WTC11 (cell line): ENCODE data around the gene TTL. TPM values are rescaled to one million over a fixed set of nuclear protein-coding genes. Genes with fewer than 3 reads are reported as not detected.

Source experiments
- ATAC-seq: fragments of 200-7000 bp; cut with Tn5 transposase; 2 replicates; pipeline ENCODE4 v1.10.0; 2021; ENCODE audit warnings: mild to moderate bottlenecking, moderate library complexity
- CTCF ChIA-PET: fragments of 300-600 bp; sonication (Branson Sonifier 250); formaldehyde crosslinking; loops from one replicate; lab custom pipeline; 2021; ENCODE audit warnings: antibody characterized with exemption; lab: Charles Lee
- POLR2A ChIA-PET: fragments of 350-600 bp; sonication (Branson Sonifier 250); formaldehyde crosslinking; loops from one replicate; lab custom pipeline; 2021; ENCODE audit warnings: antibody characterized with exemption; lab: Charles Lee
- DNase-seq: peaks from one replicate; pipeline ENCODE4 v3.0.0; 2021; ENCODE audit warnings: low spot score
- H3K27ac Mint-ChIP-seq: 2 replicates; pipeline ENCODE4 v1.8.0; 2021; ENCODE audit warnings: mixed read lengths
- H3K27me3 Mint-ChIP-seq: 2 replicates; pipeline ENCODE4 v1.8.0; 2021; ENCODE audit warnings: low read depth, mild to moderate bottlenecking, moderate library complexity, mixed read lengths
- H3K36me3 Mint-ChIP-seq: 2 replicates; pipeline ENCODE4 v1.8.0; 2021; ENCODE audit warnings: mixed read lengths
- H3K4me1 Mint-ChIP-seq: 2 replicates; pipeline ENCODE4 v1.8.0; 2022; ENCODE audit warnings: mixed read lengths
- H3K4me3 Mint-ChIP-seq: 2 replicates; pipeline ENCODE4 v1.8.0; 2021; ENCODE audit warnings: mild to moderate bottlenecking, moderate library complexity, mixed read lengths
- H3K9me3 Mint-ChIP-seq: 2 replicates; pipeline ENCODE4 v1.8.0; 2021; ENCODE audit warnings: mixed read lengths
- CREB1 ChIP-seq: sonication (generic); formaldehyde crosslinking; IDR thresholded peaks from 2 replicates; pipeline ENCODE4 v1.8.0; 2023; ENCODE audit warnings: mild to moderate bottlenecking, missing genetic modification reagents
- EMX1 ChIP-seq: fragments of 250-450 bp; sonication (Bioruptor Pico); IDR thresholded peaks from 2 replicates; pipeline ENCODE4 v1.8.0; 2021; ENCODE audit warnings: mild to moderate bottlenecking
- FOXP1 ChIP-seq: sonication (generic); formaldehyde crosslinking; IDR thresholded peaks from 2 replicates; pipeline ENCODE4 v1.8.0; 2022; ENCODE audit warnings: missing genetic modification reagents, mild to moderate bottlenecking, moderate library complexity, borderline replicate concordance
- GABPB1 ChIP-seq: sonication (generic); formaldehyde crosslinking; IDR thresholded peaks from 2 replicates; pipeline ENCODE4 v1.8.1; 2023; ENCODE audit warnings: mild to moderate bottlenecking, missing genetic modification reagents
- GTF2I ChIP-seq: fragments of 250-450 bp; sonication (Bioruptor Pico); conservative IDR thresholded peaks from 2 replicates; pipeline ENCODE4 v1.4.0; 2021; ENCODE audit warnings: mild to moderate bottlenecking
- IRF2 ChIP-seq: sonication (generic); formaldehyde crosslinking; IDR thresholded peaks from 2 replicates; pipeline ENCODE4 v1.8.0; 2022; ENCODE audit warnings: low read depth, missing genetic modification reagents, borderline replicate concordance
- KAT7 ChIP-seq: sonication (generic); formaldehyde crosslinking; IDR thresholded peaks from 2 replicates; pipeline ENCODE4 v1.8.1; 2023; ENCODE audit warnings: missing genetic modification reagents, mild to moderate bottlenecking, borderline replicate concordance
- MXD4 ChIP-seq: fragments of 250-450 bp; sonication (Bioruptor Pico); IDR thresholded peaks from 2 replicates; pipeline ENCODE4 v1.8.0; 2021; ENCODE audit warnings: mild to moderate bottlenecking, moderate library complexity, borderline replicate concordance
- MYBL2 ChIP-seq: sonication (generic); formaldehyde crosslinking; IDR thresholded peaks from 2 replicates; pipeline ENCODE4 v1.8.1; 2023; ENCODE audit warnings: mild to moderate bottlenecking, moderate library complexity, missing genetic modification reagents
- NFE2L1 ChIP-seq: sonication (generic); formaldehyde crosslinking; IDR thresholded peaks from 2 replicates; pipeline ENCODE4 v1.8.1; 2023; ENCODE audit warnings: missing genetic modification reagents
- NFYB ChIP-seq: sonication (generic); formaldehyde crosslinking; conservative IDR thresholded peaks from 2 replicates; pipeline ENCODE4 v1.8.0; 2022; ENCODE audit warnings: low read depth, missing genetic modification reagents
- OVOL2 ChIP-seq: fragments of 250-450 bp; sonication (Bioruptor Pico); IDR thresholded peaks from 2 replicates; pipeline ENCODE4 v1.9.0; 2021; ENCODE audit warnings: mild to moderate bottlenecking, borderline replicate concordance
- PRRX2 ChIP-seq: fragments of 250-450 bp; sonication (Bioruptor Pico); IDR thresholded peaks from 2 replicates; pipeline ENCODE4 v1.8.0; 2021; ENCODE audit warnings: mild to moderate bottlenecking
- SP1 ChIP-seq: sonication (generic); formaldehyde crosslinking; conservative IDR thresholded peaks from 2 replicates; pipeline ENCODE4 v1.8.1; 2022; ENCODE audit warnings: missing genetic modification reagents
- TCF7 ChIP-seq: sonication (generic); formaldehyde crosslinking; IDR thresholded peaks from 2 replicates; pipeline ENCODE4 v1.8.0; 2022; ENCODE audit warnings: mild to moderate bottlenecking, low read depth, missing genetic modification reagents, moderate library complexity
- TEAD1 ChIP-seq: sonication (generic); formaldehyde crosslinking; IDR thresholded peaks from 2 replicates; pipeline ENCODE4 v1.8.0; 2022; ENCODE audit warnings: mild to moderate bottlenecking, missing genetic modification reagents
- TEAD4 ChIP-seq: sonication (generic); formaldehyde crosslinking; IDR thresholded peaks from 2 replicates; pipeline ENCODE4 v1.8.0; 2022; ENCODE audit warnings: mild to moderate bottlenecking, missing genetic modification reagents
- TP53 ChIP-seq: sonication (generic); formaldehyde crosslinking; IDR thresholded peaks from 2 replicates; pipeline ENCODE4 v1.8.1; 2023; ENCODE audit warnings: mild to moderate bottlenecking, missing genetic modification reagents
- ZNF121 ChIP-seq: sonication (generic); formaldehyde crosslinking; IDR thresholded peaks from 2 replicates; pipeline ENCODE4 v1.8.0; 2023; ENCODE audit warnings: missing genetic modification reagents
- ZNF219 ChIP-seq: sonication (generic); formaldehyde crosslinking; IDR thresholded peaks from 2 replicates; pipeline ENCODE4 v1.8.0; 2023; ENCODE audit warnings: missing genetic modification reagents, mild to moderate bottlenecking, borderline replicate concordance
- ZNF416 ChIP-seq: fragments of 250-450 bp; sonication (Bioruptor Pico); IDR thresholded peaks from 2 replicates; pipeline ENCODE4 v1.9.0; 2021; ENCODE audit warnings: mild to moderate bottlenecking, inconsistent platforms
- total RNA-seq: library from RNA; stranded (reverse); gene quantifications from 3 replicates; pipeline ENCODE4 v1.2.3, GENCODE V29; 2021
- TF ChIP-seq, protein P1 (sequence below): fragments of 250-450 bp; sonication (Bioruptor Pico); IDR thresholded peaks from 2 replicates; pipeline ENCODE4 v1.9.0; 2021; ENCODE audit warnings: mild to moderate bottlenecking
- TF ChIP-seq, protein P2 (sequence below): sonication (generic); formaldehyde crosslinking; IDR thresholded peaks from 2 replicates; pipeline ENCODE4 v1.8.0; 2022; ENCODE audit warnings: mild to moderate bottlenecking, missing genetic modification reagents
- TF ChIP-seq, protein P3 (sequence below): sonication (generic); formaldehyde crosslinking; IDR thresholded peaks from 2 replicates; pipeline ENCODE4 v1.8.1; 2023; ENCODE audit warnings: mild to moderate bottlenecking, moderate library complexity, missing genetic modification reagents
- TF ChIP-seq, protein P4 (sequence below): sonication (generic); formaldehyde crosslinking; IDR thresholded peaks from 2 replicates; pipeline ENCODE4 v1.8.0; 2023; ENCODE audit warnings: mild to moderate bottlenecking, missing genetic modification reagents
- TF ChIP-seq, protein P5 (sequence below): sonication (generic); formaldehyde crosslinking; IDR thresholded peaks from 2 replicates; pipeline ENCODE4 v1.8.1; 2023; ENCODE audit warnings: mild to moderate bottlenecking, missing genetic modification reagents
- TF ChIP-seq, protein P6 (sequence below): fragments of 250-450 bp; sonication (Bioruptor Pico); conservative IDR thresholded peaks from 2 replicates; pipeline ENCODE4 v1.9.0; 2021; ENCODE audit warnings: mild to moderate bottlenecking

The TTL gene
- total RNA-seq, 1 experiment from 2014 or later = 44.2 TPM

DNA sequence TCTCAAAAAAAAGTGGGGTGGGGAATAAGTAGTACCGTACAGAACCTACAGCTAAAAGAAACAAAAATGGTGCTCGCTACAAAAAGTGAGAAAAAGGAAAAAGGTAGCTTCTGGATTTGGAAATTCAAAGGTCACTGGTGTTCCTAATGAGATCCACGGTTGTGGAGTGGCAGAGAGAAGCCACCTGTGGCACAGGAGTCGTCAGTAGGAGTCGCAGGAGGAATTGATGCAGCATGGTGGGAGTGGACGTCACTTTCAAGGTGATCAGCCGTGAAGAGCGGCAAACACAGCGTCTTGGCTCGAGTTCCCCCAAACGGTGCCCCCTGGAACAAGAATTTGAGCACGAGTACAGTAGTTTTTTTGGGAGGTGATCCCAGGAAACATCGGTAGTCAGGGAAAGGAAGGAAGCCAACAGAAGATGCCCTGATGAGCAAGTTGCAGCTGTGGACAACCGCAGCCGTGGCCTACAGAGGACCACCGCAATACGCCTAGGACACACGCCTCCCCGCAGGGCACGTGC is 1.4 kb upstream of the TTL start (continued):
- no peak for TF ChIP-seq MXD4
- TF ChIP-seq CREB1 (CRISPR knock-in tag) = no peak
- TF ChIP-seq KAT7 (CRISPR knock-in tag) = no peak
- no peak for TF ChIP-seq ZNF219 (CRISPR knock-in tag)
- TF ChIP-seq TCF7 (CRISPR knock-in tag) = no peak
- TF ChIP-seq, protein P1, sequence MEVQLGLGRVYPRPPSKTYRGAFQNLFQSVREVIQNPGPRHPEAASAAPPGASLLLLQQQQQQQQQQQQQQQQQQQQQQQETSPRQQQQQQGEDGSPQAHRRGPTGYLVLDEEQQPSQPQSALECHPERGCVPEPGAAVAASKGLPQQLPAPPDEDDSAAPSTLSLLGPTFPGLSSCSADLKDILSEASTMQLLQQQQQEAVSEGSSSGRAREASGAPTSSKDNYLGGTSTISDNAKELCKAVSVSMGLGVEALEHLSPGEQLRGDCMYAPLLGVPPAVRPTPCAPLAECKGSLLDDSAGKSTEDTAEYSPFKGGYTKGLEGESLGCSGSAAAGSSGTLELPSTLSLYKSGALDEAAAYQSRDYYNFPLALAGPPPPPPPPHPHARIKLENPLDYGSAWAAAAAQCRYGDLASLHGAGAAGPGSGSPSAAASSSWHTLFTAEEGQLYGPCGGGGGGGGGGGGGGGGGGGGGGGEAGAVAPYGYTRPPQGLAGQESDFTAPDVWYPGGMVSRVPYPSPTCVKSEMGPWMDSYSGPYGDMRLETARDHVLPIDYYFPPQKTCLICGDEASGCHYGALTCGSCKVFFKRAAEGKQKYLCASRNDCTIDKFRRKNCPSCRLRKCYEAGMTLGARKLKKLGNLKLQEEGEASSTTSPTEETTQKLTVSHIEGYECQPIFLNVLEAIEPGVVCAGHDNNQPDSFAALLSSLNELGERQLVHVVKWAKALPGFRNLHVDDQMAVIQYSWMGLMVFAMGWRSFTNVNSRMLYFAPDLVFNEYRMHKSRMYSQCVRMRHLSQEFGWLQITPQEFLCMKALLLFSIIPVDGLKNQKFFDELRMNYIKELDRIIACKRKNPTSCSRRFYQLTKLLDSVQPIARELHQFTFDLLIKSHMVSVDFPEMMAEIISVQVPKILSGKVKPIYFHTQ = no peak
- no peak for TF ChIP-seq SP1
- no peak; the same call in 1 of the 2 replicates for TF ChIP-seq TEAD1
- TF ChIP-seq, protein P2, sequence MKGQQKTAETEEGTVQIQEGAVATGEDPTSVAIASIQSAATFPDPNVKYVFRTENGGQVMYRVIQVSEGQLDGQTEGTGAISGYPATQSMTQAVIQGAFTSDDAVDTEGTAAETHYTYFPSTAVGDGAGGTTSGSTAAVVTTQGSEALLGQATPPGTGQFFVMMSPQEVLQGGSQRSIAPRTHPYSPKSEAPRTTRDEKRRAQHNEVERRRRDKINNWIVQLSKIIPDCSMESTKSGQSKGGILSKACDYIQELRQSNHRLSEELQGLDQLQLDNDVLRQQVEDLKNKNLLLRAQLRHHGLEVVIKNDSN (CRISPR knock-in tag) = no peak
- no peak for TF ChIP-seq GABPB1 (CRISPR knock-in tag)
- no peak for TF ChIP-seq OVOL2 (CRISPR knock-in tag)
- TF ChIP-seq, protein P3, sequence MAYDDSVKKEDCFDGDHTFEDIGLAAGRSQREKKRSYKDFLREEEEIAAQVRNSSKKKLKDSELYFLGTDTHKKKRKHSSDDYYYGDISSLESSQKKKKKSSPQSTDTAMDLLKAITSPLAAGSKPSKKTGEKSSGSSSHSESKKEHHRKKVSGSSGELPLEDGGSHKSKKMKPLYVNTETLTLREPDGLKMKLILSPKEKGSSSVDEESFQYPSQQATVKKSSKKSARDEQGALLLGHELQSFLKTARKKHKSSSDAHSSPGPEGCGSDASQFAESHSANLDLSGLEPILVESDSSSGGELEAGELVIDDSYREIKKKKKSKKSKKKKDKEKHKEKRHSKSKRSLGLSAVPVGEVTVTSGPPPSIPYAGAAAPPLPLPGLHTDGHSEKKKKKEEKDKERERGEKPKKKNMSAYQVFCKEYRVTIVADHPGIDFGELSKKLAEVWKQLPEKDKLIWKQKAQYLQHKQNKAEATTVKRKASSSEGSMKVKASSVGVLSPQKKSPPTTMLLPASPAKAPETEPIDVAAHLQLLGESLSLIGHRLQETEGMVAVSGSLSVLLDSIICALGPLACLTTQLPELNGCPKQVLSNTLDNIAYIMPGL (CRISPR knock-in tag) = no peak
- no peak for TF ChIP-seq NFE2L1 (CRISPR knock-in tag)
- TF ChIP-seq FOXP1 (CRISPR knock-in tag) = no peak; the same call in 1 of the 2 replicates
- TF ChIP-seq GTF2I (CRISPR knock-in tag) = no peak

DNA sequence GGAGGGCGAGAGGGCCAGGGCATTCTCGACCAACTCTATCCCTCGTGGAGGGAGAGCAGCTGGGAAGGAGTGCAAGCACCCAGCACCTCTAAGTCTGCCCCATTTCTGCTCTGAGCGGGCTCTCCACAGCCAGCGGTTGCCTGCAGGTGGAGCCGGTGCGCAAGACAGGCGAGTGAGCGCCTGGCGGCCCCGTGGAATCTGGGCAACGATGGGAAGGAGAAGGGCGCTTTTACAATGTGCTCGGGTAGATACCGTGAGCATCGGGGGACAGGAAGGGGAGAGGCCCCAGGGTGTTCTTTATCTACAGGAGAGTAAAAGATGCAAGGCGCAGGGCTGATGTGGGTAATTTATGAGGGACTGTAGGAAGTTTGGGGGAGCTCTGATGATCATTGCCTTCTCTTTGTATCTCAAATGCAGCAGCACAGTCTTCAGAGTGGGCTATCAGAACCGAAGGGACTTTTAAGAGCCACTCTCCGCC is 867 bp upstream of the TTL start:
- Mint-ChIP-seq H3K36me3 (peaks cover 11% of the 10 kb centered on the region; the same call in 1 of the 2 replicates), H3K4me1 (peaks cover 13% of the 10 kb centered on the region), H3K4me3 (peak overlapping the region; percentile 90), H3K27ac (peak overlapping the region; percentile 86), H3K27me3 (peaks cover 22% of the 10 kb centered on the region), H3K9me3 (no peaks in the 10 kb centered on the region)
- ATAC-seq = peak; percentile 86
- peak; percentile 85 for DNase-seq
- ChIA-PET POLR2A (no interaction called here), CTCF (interaction anchor here (0.6 to 1.0 kb wide), 4 partner anchors 12 to 221 kb away, joined by 3 read pairs; no protein-coding TSS in a partner anchor)
- TF ChIP-seq IRF2 (CRISPR knock-in tag) (no peak), EMX1 (CRISPR knock-in tag) (no peak), MYBL2 (CRISPR knock-in tag) (no peak), ZNF416 (no peak), TP53 (CRISPR knock-in tag) (no peak), TEAD4 (no peak), ZNF121 (no peak), PRRX2 (no peak), NFYB (no peak)
- TF ChIP-seq, protein P4, sequence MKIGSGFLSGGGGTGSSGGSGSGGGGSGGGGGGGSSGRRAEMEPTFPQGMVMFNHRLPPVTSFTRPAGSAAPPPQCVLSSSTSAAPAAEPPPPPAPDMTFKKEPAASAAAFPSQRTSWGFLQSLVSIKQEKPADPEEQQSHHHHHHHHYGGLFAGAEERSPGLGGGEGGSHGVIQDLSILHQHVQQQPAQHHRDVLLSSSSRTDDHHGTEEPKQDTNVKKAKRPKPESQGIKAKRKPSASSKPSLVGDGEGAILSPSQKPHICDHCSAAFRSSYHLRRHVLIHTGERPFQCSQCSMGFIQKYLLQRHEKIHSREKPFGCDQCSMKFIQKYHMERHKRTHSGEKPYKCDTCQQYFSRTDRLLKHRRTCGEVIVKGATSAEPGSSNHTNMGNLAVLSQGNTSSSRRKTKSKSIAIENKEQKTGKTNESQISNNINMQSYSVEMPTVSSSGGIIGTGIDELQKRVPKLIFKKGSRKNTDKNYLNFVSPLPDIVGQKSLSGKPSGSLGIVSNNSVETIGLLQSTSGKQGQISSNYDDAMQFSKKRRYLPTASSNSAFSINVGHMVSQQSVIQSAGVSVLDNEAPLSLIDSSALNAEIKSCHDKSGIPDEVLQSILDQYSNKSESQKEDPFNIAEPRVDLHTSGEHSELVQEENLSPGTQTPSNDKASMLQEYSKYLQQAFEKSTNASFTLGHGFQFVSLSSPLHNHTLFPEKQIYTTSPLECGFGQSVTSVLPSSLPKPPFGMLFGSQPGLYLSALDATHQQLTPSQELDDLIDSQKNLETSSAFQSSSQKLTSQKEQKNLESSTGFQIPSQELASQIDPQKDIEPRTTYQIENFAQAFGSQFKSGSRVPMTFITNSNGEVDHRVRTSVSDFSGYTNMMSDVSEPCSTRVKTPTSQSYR (CRISPR knock-in tag) = 0 out of 2 replicates have a peak, but pooled peaks have one; percentile 58
- TF ChIP-seq, protein P2 (CRISPR knock-in tag) = no peak
- TF ChIP-seq, protein P5, sequence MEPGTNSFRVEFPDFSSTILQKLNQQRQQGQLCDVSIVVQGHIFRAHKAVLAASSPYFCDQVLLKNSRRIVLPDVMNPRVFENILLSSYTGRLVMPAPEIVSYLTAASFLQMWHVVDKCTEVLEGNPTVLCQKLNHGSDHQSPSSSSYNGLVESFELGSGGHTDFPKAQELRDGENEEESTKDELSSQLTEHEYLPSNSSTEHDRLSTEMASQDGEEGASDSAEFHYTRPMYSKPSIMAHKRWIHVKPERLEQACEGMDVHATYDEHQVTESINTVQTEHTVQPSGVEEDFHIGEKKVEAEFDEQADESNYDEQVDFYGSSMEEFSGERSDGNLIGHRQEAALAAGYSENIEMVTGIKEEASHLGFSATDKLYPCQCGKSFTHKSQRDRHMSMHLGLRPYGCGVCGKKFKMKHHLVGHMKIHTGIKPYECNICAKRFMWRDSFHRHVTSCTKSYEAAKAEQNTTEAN (CRISPR knock-in tag) = no peak
- TF ChIP-seq, protein P6, sequence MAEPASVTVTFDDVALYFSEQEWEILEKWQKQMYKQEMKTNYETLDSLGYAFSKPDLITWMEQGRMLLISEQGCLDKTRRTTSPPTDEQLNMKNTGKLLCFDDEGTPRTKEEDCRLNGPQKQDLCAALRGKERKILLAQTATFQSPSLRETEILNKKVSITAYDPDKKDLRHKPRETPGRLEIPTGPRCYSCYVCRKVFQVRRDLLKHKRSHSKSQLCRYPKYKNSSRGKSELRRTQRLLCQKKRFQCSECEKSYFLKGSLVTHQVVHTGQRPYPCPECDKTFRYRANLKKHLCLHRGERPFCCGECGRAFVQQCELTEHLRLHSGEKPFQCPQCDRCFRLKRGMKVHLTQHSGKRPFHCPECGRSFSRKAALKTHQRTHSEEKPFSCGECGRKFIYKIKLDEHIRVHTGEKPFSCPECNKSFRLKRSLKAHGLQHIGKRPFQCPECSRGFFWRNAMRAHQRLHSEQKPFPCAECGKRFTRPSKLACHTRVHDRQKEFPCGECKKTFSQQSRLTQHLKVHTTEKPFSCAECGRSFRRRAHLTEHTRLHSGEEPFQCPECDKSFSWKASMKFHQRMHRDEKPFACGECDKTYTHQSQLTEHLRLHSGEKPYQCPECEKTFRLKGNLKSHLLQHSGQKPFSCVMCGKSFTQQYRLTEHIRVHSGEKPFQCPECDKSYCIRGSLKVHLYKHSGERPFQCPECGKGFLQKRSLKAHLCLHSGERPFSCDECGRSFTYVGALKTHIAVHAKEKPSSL (CRISPR knock-in tag) = no peak
